Measurements from ENCODE around the gene SPATA3. TPM values are rescaled to one million over a fixed set of nuclear protein-coding genes. Genes with fewer than 3 reads are reported as not detected.
A peak's percentile ranks its signal among the peaks of the same experiment; 100 is the strongest.

The SPATA3 gene
- total RNA-seq, 1 experiment from 2014 or later, result not detected

- BruUV-seq (replicated peaks), result no TSS peak
Observed at GRCh38 chr2:230987137-230988020, 8.5 kb upstream of the SPATA3 start.

GRCh38 chr2:230989731-230990130, 6.2 kb upstream of the SPATA3 start:
- H3K9me3 Mint-ChIP-seq (ENCODE audit: low read depth, unreplicated experiment), result no peaks in the 10 kb centered on the region
- intact Hi-C loops (cut with micrococcal nuclease; ENCODE audit: unreplicated experiment), result no loop called here
- peaks cover 69% of the 10 kb centered on the region for H3K27me3 Mint-ChIP-seq (ENCODE audit: unreplicated experiment)
- peaks cover 8% of the 10 kb centered on the region for H3K36me3 Mint-ChIP-seq (ENCODE audit: insufficient read depth, unreplicated experiment)
- DNase-seq, result no peak
- CTCF ChIA-PET, result interaction anchor here (1.5 kb wide), 1 partner anchor 165 kb away, joined by 3 read pairs; no protein-coding TSS in a partner anchor
- H3K4me1 Mint-ChIP-seq (ENCODE audit: low read depth, unreplicated experiment), result no peaks in the 10 kb centered on the region
- no peak overlapping the region for H3K27ac Mint-ChIP-seq (ENCODE audit: unreplicated experiment)
- H3K4me3 Mint-ChIP-seq (ENCODE audit: low read depth, unreplicated experiment), result no peak overlapping the region
- no peak for TF ChIP-seq CTCF (IDR thresholded peaks at IDR 0.05; ENCODE audit: unreplicated experiment)
- BruUV-seq (replicated peaks), result no TSS peak

More at GRCh38 chr2:230987137-230988020, 8.5 kb upstream of the SPATA3 start:
- H3K36me3 Mint-ChIP-seq (ENCODE audit: insufficient read depth, unreplicated experiment), result peaks cover 8% of the 10 kb centered on the region
- no peaks in the 10 kb centered on the region for H3K9me3 Mint-ChIP-seq (ENCODE audit: low read depth, unreplicated experiment)
- DNase-seq, result peak; percentile 90
- CTCF ChIA-PET, result interaction anchor here (0.9 to 1.7 kb wide), 8 partner anchors 13 to 163 kb away, joined by 3 to 26 read pairs (median 4); no protein-coding TSS in a partner anchor
- H3K4me1 Mint-ChIP-seq (ENCODE audit: low read depth, unreplicated experiment), result no peaks in the 10 kb centered on the region
- no peak overlapping the region for H3K27ac Mint-ChIP-seq (ENCODE audit: unreplicated experiment)
- peak overlapping the region; percentile 66 for H3K4me3 Mint-ChIP-seq (ENCODE audit: low read depth, unreplicated experiment)
- intact Hi-C loops (cut with micrococcal nuclease; ENCODE audit: unreplicated experiment), result loop anchor here (1.0 kb wide), 2 partner anchors 85 to 163 kb away; no protein-coding TSS in a partner anchor
- peak; percentile 86 for TF ChIP-seq CTCF (IDR thresholded peaks at IDR 0.05; ENCODE audit: unreplicated experiment)
- peaks cover 59% of the 10 kb centered on the region for H3K27me3 Mint-ChIP-seq (ENCODE audit: unreplicated experiment)

GRCh38 chr2:230990131-230990898, 5.6 kb upstream of the SPATA3 start:
- Mint-ChIP-seq H3K27me3 (ENCODE audit: unreplicated experiment) (peaks cover 69% of the 10 kb centered on the region), H3K9me3 (ENCODE audit: low read depth, unreplicated experiment) (no peaks in the 10 kb centered on the region), H3K4me3 (ENCODE audit: low read depth, unreplicated experiment) (no peak overlapping the region), H3K4me1 (ENCODE audit: low read depth, unreplicated experiment) (no peaks in the 10 kb centered on the region), H3K27ac (ENCODE audit: unreplicated experiment) (no peak overlapping the region), H3K36me3 (ENCODE audit: insufficient read depth, unreplicated experiment) (peaks cover 8% of the 10 kb centered on the region)
- CTCF ChIA-PET, result no interaction called here
- TF ChIP-seq CTCF (IDR thresholded peaks at IDR 0.05; ENCODE audit: unreplicated experiment), result no peak
- intact Hi-C loops (cut with micrococcal nuclease; ENCODE audit: unreplicated experiment), result no loop called here
- no TSS peak for BruUV-seq (replicated peaks)
- DNase-seq, result no peak

- no TSS peak for BruUV-seq (replicated peaks)
- no peaks in the 10 kb centered on the region for H3K4me1 Mint-ChIP-seq (ENCODE audit: low read depth, unreplicated experiment)
- no peak overlapping the region for H3K27ac Mint-ChIP-seq (ENCODE audit: unreplicated experiment)
Observed at GRCh38 chr2:230990899-230991150, 5.1 kb upstream of the SPATA3 start.

More at GRCh38 chr2:230990899-230991150, 5.1 kb upstream of the SPATA3 start:
- peaks cover 8% of the 10 kb centered on the region for H3K36me3 Mint-ChIP-seq (ENCODE audit: insufficient read depth, unreplicated experiment)
- H3K27me3 Mint-ChIP-seq (ENCODE audit: unreplicated experiment), result peaks cover 69% of the 10 kb centered on the region
- H3K4me3 Mint-ChIP-seq (ENCODE audit: low read depth, unreplicated experiment), result no peak overlapping the region
- TF ChIP-seq CTCF (IDR thresholded peaks at IDR 0.05; ENCODE audit: unreplicated experiment), result no peak
- intact Hi-C loops (cut with micrococcal nuclease; ENCODE audit: unreplicated experiment), result no loop called here
- CTCF ChIA-PET, result no interaction called here
- no peak for DNase-seq
- no peaks in the 10 kb centered on the region for H3K9me3 Mint-ChIP-seq (ENCODE audit: low read depth, unreplicated experiment)

Data from Calu3 (cell line).